Tibial nerve (tissue), 4 donors: ENCODE data around the gene NSD2. TPM values are rescaled to one million over a fixed set of nuclear protein-coding genes. Genes with fewer than 3 reads are reported as not detected.

ENCODE experiments used
- DNase-seq, 2 donors: peaks; one replicate each; pipeline ENCODE4 v3.0.0-alpha.2; 2019; ENCODE audit warnings: low spot score in 2 of 2
- H3K27ac ChIP-seq, 4 donors: fragments of 200-600 bp; sonication (generic) in 3 of 4; one replicate each; pipeline ENCODE4 v1.5.1; 2017 to 2019; ENCODE audit warnings: mild to moderate bottlenecking in 1 of 4
- H3K27me3 ChIP-seq, 2 donors: fragments of 200-600 bp; sonication (generic) in 1 of 2; one replicate each; pipeline versions ENCODE4 v1.5.1 to v1.6.0; 2017 to 2019
- H3K36me3 ChIP-seq, 3 donors: fragments of 200-600 bp; sonication (generic); one replicate each; pipeline ENCODE4 v1.5.1; 2018 to 2019
- H3K4me1 ChIP-seq, 4 donors: fragments of 200-600 bp; sonication (generic) in 3 of 4; one replicate each; pipeline ENCODE4 v1.5.1; 2017 to 2019
- H3K4me3 ChIP-seq, 4 donors: fragments of 200-600 bp; sonication (generic) in 3 of 4; one replicate each; pipeline ENCODE4 v1.5.1; 2017 to 2019; ENCODE audit warnings: mild to moderate bottlenecking in 1 of 4, moderate library complexity in 1 of 4
- H3K9me3 ChIP-seq, 4 donors: fragments of 200-600 bp; sonication (generic) in 3 of 4; one replicate each; pipeline ENCODE4 v1.5.1; 2017 to 2019
- CTCF ChIP-seq, 5 experiments: fragments of 200-600 bp in 3 of 5; fragments of 450-650 bp in 2 of 5; sonication (generic) in 3 of 5; IDR thresholded peaks; one replicate each; pipeline ENCODE4 v1.5.1; 2016 to 2019; ENCODE audit warnings: antibody characterized with exemption in 5 of 5, mild to moderate bottlenecking in 3 of 5, moderate library complexity in 2 of 5
- EP300 ChIP-seq, 2 donors: sonication (generic); formaldehyde crosslinking; IDR thresholded peaks; one replicate each; pipeline ENCODE4 v1.6.1; 2017; ENCODE audit warnings: antibody characterized with exemption in 2 of 2, mild to moderate bottlenecking in 1 of 2
- POLR2A ChIP-seq, 2 donors: fragments of 450-650 bp; IDR thresholded peaks; one replicate each; pipeline ENCODE4 v1.6.1; 2017; ENCODE audit warnings: antibody characterized with exemption in 2 of 2, mild to moderate bottlenecking in 2 of 2, moderate library complexity in 2 of 2
- WGBS, 2 donors: methylation state at CpG; one replicate each; pipeline ENCODE4 v1.1.5; 2018; 5-methylcytosine and 5-hydroxymethylcytosine counted together
- total RNA-seq, 4 donors: library from RNA; depleted of rRNA; stranded (reverse); fragments of >200 nt; gene quantifications; one replicate each; pipeline ENCODE4 v1.1.0, GENCODE V29; 2016

The NSD2 gene
- total RNA-seq, 4 donors from 2014 or later: 27.2 to 45.6 (median 32.2) TPM

- H3K9me3 ChIP-seq: no peaks in the 10 kb centered on the region
- H3K27ac ChIP-seq: peak overlapping the region in 3 of 4 donors; percentile 85 to 90 (median 87)
- DNase-seq: no peak
- peaks cover 0 to 70% (median 38%) of the 10 kb centered on the region in 4 donors for H3K4me1 ChIP-seq
- H3K36me3 ChIP-seq: no peaks in the 10 kb centered on the region
- WGBS, 2 donors: 74 to 78% methylated on average over 1 of the region's 1 CpG
- no peak for TF ChIP-seq CTCF (IDR thresholded peaks at IDR 0.05)
- TF ChIP-seq POLR2A (IDR thresholded peaks at IDR 0.05): no peak
- no peak for TF ChIP-seq EP300 (IDR thresholded peaks at IDR 0.05)
- peak overlapping the region; percentile 64 to 88 (median 82) for H3K4me3 ChIP-seq
- H3K27me3 ChIP-seq: no peaks in the 10 kb centered on the region
Measured at GRCh38 chr4:1854752-1855151, 16.4 kb upstream of the NSD2 start.

GRCh38 chr4:1855333-1856070, 15.7 kb upstream of the NSD2 start:
- Histone ChIP-seq H3K9me3 (no peaks in the 10 kb centered on the region), H3K27me3 (no peaks in the 10 kb centered on the region), H3K36me3 (no peaks in the 10 kb centered on the region), H3K27ac (peak overlapping the region; percentile 55 to 90 (median 86)), H3K4me3 (peak overlapping the region; percentile 64 to 88 (median 82)), H3K4me1 (peaks cover 0 to 64% (median 38%) of the 10 kb centered on the region in 4 donors)
- WGBS, 2 donors: 0% methylated on average over 32 to 43 of the region's 92 CpGs
- DNase-seq: no peak
- TF ChIP-seq CTCF (IDR thresholded peaks at IDR 0.05): no peak
- TF ChIP-seq EP300 (IDR thresholded peaks at IDR 0.05): no peak
- TF ChIP-seq POLR2A (IDR thresholded peaks at IDR 0.05): no peak

- peak within 1 kb of the TSS; percentile 55 to 90 (median 86) for H3K27ac ChIP-seq
- peak; percentile 83 to 85 for DNase-seq
- H3K4me1 ChIP-seq: peaks cover 0 to 56% (median 36%) of the 10 kb centered on the region in 4 donors
- no peaks in the 10 kb centered on the region for H3K27me3 ChIP-seq
- peak in 2 of 5 experiments; percentile 5 to 39 for TF ChIP-seq CTCF (IDR thresholded peaks at IDR 0.05)
- TF ChIP-seq POLR2A (IDR thresholded peaks at IDR 0.05): peak; percentile 36 to 74
- peak in 1 of 2 donors; percentile 89 for TF ChIP-seq EP300 (IDR thresholded peaks at IDR 0.05)
- H3K9me3 ChIP-seq: no peaks in the 10 kb centered on the region
- WGBS, 2 donors: 0% methylated on average over 28 to 60 of the region's 107 CpGs
- H3K36me3 ChIP-seq: no peaks in the 10 kb centered on the region
- H3K4me3 ChIP-seq: peak within 1 kb of the TSS; percentile 64 to 88 (median 82)
Measured at GRCh38 chr4:1856071-1856942, 14.9 kb upstream of the NSD2 start, which contains the start of gene LETM1. LETM1 (minus strand) TSS chr4:1856156; CDS start chr4:1855950, 206 bp downstream.

- Histone ChIP-seq H3K9me3 (no peaks in the 10 kb centered on the region), H3K4me3 (peak overlapping the region; percentile 64 to 85 (median 77)), H3K4me1 (peaks cover 0 to 50% (median 36%) of the 10 kb centered on the region in 4 donors), H3K27ac (peak overlapping the region; percentile 12 to 90 (median 77)), H3K36me3 (no peaks in the 10 kb centered on the region), H3K27me3 (no peaks in the 10 kb centered on the region)
- TF ChIP-seq EP300 (IDR thresholded peaks at IDR 0.05) (no peak), CTCF (IDR thresholded peaks at IDR 0.05) (no peak), POLR2A (IDR thresholded peaks at IDR 0.05) (no peak)
- no peak for DNase-seq
- 18 to 21% methylated on average over 32 of the region's 32 CpGs for WGBS, 2 donors
Measured at GRCh38 chr4:1856943-1857699, 14.1 kb upstream of the NSD2 start.
